Measurements from ENCODE around the gene CDC42BPA. TPM values are rescaled to one million over a fixed set of nuclear protein-coding genes. Genes with fewer than 3 reads are reported as not detected.
A peak's percentile ranks its signal among the peaks of the same experiment; 100 is the strongest.

The CDC42BPA gene
- total and polyA plus RNA-seq, 2 of the 13 experiments (the other 11 are each of a cell fraction or from before 2014, with no cell fraction given), result 6.5 to 16.0 TPM

DNA sequence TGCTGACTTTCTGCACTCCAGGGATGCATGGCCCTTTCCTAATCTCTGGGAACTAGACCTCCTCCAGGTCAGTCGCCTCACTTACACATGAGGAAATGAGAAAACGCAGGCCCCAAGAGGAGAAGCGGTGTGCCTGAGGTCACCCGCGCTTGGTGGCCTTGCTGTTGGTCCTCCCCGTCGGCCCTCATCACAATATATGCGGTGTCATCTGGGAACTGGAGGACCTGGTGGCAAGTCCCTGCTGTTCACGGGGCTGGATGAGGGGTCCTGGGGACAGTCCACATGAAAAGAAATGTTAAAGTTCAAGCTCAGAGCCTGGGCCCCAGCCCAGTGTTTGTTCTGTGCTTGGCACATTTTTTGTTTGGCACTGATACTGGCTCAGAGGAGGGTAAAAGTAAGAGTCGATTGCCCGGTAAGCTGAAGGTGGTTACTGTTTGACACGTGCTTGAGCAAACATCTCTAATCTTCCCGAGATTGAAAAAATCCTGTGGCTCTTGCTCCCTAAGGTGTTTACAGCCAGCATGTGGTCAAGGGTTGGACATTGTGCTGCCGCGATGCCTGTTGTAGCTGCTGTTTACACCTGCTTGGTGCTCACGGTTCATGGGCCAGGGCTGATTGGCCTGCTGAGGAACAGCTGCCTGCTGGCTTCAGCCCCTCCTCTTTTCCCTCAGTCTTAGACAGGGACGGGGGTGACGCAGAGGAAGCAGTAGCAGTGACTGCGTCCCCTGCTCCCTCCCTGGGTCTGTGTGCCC is 373.0 kb downstream of the CDC42BPA start (continued):
- TF ChIP-seq JUNB (CRISPR knock-in tag; IDR thresholded peaks at IDR 0.05; ENCODE audit: borderline replicate concordance) (no peak), PHF8 (CRISPR knock-in tag; IDR thresholded peaks at IDR 0.05) (no peak), ZNF709 (CRISPR knock-in tag; IDR thresholded peaks at IDR 0.05) (0 out of 2 replicates have a peak, but pooled peaks have one; percentile 41), BRCA1 (CRISPR knock-in tag; IDR thresholded peaks at IDR 0.05) (no peak), PRDM10 (CRISPR knock-in tag; IDR thresholded peaks at IDR 0.05; ENCODE audit: low read depth) (peak; percentile 8; the same call in 1 of the 2 replicates), ZNF850 (CRISPR knock-in tag; conservative IDR thresholded peaks at IDR 0.05) (no peak), TAF1 (CRISPR knock-in tag; IDR thresholded peaks at IDR 0.05) (peak; percentile 40), ZEB1 (IDR thresholded peaks at IDR 0.05; ENCODE audit: insufficient replicate concordance, low read depth) (no peak), ZNF484 (CRISPR knock-in tag; IDR thresholded peaks at IDR 0.05; ENCODE audit: borderline replicate concordance, low read depth) (no peak), ETV5 (CRISPR knock-in tag; IDR thresholded peaks at IDR 0.05; ENCODE audit: borderline replicate concordance) (no peak), ZNF468 (CRISPR knock-in tag; IDR thresholded peaks at IDR 0.05) (no peak), ZNF792 (CRISPR knock-in tag; IDR thresholded peaks at IDR 0.05) (peak; percentile 63), ZNF607 (CRISPR knock-in tag; IDR thresholded peaks at IDR 0.05; ENCODE audit: borderline replicate concordance) (no peak; the same call in 1 of the 2 replicates), ZNF329 (CRISPR knock-in tag; IDR thresholded peaks at IDR 0.05; ENCODE audit: low read depth) (peak; percentile 56; the same call in 1 of the 2 replicates), ZNF713 (CRISPR knock-in tag; IDR thresholded peaks at IDR 0.05) (no peak), ZBTB46 (CRISPR knock-in tag; IDR thresholded peaks at IDR 0.05; ENCODE audit: borderline replicate concordance) (no peak)
- TF ChIP-seq, protein P1, sequence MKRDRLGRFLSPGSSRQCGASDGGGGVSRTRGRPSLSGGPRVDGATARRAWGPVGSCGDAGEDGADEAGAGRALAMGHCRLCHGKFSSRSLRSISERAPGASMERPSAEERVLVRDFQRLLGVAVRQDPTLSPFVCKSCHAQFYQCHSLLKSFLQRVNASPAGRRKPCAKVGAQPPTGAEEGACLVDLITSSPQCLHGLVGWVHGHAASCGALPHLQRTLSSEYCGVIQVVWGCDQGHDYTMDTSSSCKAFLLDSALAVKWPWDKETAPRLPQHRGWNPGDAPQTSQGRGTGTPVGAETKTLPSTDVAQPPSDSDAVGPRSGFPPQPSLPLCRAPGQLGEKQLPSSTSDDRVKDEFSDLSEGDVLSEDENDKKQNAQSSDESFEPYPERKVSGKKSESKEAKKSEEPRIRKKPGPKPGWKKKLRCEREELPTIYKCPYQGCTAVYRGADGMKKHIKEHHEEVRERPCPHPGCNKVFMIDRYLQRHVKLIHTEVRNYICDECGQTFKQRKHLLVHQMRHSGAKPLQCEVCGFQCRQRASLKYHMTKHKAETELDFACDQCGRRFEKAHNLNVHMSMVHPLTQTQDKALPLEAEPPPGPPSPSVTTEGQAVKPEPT (CRISPR knock-in tag; IDR thresholded peaks at IDR 0.05; ENCODE audit: low read depth), result no peak
- TF ChIP-seq, protein P2, sequence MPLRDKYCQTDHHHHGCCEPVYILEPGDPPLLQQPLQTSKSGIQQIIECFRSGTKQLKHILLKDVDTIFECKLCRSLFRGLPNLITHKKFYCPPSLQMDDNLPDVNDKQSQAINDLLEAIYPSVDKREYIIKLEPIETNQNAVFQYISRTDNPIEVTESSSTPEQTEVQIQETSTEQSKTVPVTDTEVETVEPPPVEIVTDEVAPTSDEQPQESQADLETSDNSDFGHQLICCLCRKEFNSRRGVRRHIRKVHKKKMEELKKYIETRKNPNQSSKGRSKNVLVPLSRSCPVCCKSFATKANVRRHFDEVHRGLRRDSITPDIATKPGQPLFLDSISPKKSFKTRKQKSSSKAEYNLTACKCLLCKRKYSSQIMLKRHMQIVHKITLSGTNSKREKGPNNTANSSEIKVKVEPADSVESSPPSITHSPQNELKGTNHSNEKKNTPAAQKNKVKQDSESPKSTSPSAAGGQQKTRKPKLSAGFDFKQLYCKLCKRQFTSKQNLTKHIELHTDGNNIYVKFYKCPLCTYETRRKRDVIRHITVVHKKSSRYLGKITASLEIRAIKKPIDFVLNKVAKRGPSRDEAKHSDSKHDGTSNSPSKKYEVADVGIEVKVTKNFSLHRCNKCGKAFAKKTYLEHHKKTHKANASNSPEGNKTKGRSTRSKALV (CRISPR knock-in tag; IDR thresholded peaks at IDR 0.05), result no peak
